ENCODE measurements around the gene OCA2. TPM values are rescaled to one million over a fixed set of nuclear protein-coding genes. Genes with fewer than 3 reads are reported as not detected.

OCA2 gene
- total RNA-seq, 2 experiments from 2014 or later: not detected

DNA sequence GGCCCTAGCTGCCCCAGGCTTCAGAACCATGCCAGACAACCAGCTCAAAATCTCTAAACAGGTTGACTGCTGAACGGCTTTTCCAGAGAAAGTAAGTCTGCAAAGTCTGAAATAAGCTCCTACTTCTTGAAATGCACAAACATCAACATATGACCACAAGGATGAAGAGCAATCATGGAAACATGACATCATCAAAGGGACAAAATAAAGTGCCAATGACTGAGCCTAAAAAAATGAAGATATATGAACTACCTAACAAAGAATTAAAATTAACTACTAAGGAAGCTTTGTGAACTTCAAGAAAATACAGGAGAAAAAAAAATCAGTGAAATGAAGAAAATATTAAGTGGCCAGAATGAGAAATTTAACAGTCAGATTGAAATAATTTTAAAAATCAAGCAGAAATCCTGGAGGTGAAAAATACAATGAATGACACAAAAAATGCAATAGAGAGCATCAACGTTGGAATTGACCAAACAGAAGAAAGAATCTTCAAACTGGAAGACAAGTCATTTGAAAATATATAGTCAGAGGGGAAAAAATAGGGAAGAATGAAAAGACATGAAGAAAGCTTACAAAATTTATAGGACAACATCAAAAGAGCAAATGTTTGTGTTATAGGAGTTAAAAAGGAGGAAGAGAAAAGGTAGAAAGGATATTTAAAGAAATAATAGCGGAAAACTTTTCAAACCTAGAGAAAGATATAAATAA, 364.2 kb downstream of the OCA2 start:
- Histone ChIP-seq H3K4me1 (ENCODE audit: insufficient read depth, low read length, poor library complexity, severe bottlenecking) (no peaks in the 10 kb centered on the region), H3K36me3 (ENCODE audit: insufficient read depth, low read length) (no peaks in the 10 kb centered on the region), H3K9me2 (ENCODE audit: insufficient read depth, low read length) (no peaks in the 10 kb centered on the region), H2AFZ (ENCODE audit: low read length) (no peak overlapping the region), H3K79me2 (ENCODE audit: insufficient read depth, low read depth, low read length) (no peaks in the 10 kb centered on the region), H3K4me2 (ENCODE audit: low read length) (no peak overlapping the region), H3K4me3 (ENCODE audit: low read depth, low read length, poor library complexity, severe bottlenecking) (no peak overlapping the region), H4K20me1 (ENCODE audit: insufficient read depth, low read length) (no peaks in the 10 kb centered on the region), H3K9me3 (ENCODE audit: low read length) (peaks cover 12% of the 10 kb centered on the region; the same call in 1 of the 2 replicates), H3K27ac (ENCODE audit: low read depth, low read length, poor library complexity, severe bottlenecking) (no peak overlapping the region)
- no TSS peak for BruUV-seq (replicated peaks)
- DNase-seq (ENCODE audit: low spot score): no peak
- ChIA-PET CTCF (ENCODE audit: unreplicated experiment) (no interaction called here), POLR2A (interaction anchor here (0.7 kb wide), 1 partner anchor 1134 kb away, joined by 3 read pairs; no protein-coding TSS in a partner anchor)
- TF ChIP-seq, protein P1, sequence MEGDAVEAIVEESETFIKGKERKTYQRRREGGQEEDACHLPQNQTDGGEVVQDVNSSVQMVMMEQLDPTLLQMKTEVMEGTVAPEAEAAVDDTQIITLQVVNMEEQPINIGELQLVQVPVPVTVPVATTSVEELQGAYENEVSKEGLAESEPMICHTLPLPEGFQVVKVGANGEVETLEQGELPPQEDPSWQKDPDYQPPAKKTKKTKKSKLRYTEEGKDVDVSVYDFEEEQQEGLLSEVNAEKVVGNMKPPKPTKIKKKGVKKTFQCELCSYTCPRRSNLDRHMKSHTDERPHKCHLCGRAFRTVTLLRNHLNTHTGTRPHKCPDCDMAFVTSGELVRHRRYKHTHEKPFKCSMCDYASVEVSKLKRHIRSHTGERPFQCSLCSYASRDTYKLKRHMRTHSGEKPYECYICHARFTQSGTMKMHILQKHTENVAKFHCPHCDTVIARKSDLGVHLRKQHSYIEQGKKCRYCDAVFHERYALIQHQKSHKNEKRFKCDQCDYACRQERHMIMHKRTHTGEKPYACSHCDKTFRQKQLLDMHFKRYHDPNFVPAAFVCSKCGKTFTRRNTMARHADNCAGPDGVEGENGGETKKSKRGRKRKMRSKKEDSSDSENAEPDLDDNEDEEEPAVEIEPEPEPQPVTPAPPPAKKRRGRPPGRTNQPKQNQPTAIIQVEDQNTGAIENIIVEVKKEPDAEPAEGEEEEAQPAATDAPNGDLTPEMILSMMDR (conservative IDR thresholded peaks at IDR 0.05; ENCODE audit: low read length): no peak
- no peak for TF ChIP-seq EZH2phosphoT487 (IDR thresholded peaks at IDR 0.05; ENCODE audit: borderline replicate concordance, low read depth, low read length)
- intact Hi-C loops (cut with micrococcal nuclease; ENCODE audit: unreplicated experiment): no loop called here

DNA sequence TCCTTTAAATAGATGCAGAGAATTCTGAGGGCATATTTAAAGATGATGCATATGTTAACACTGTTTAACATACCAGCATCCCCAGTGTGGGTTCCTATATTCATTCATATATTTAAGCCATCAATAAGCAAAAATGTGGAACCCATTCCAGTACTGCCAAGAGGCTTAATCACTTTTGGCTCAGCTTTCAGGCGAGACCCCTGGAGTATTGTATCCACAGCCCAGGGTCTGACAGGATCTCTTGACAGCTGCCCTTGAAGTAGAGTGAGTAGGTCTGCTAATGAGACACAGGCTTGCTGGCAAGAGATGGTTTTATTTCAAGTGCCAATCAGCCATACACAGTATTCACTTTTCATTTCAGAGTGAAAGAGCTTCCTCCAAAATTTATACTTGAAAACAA, 367.3 kb downstream of the OCA2 start:
- Histone ChIP-seq H3K9me3 (ENCODE audit: low read length) (peaks cover 12% of the 10 kb centered on the region; the same call in 1 of the 2 replicates), H3K27ac (ENCODE audit: low read depth, low read length, poor library complexity, severe bottlenecking) (no peak overlapping the region), H4K20me1 (ENCODE audit: insufficient read depth, low read length) (no peaks in the 10 kb centered on the region), H3K79me2 (ENCODE audit: insufficient read depth, low read depth, low read length) (no peaks in the 10 kb centered on the region), H3K4me1 (ENCODE audit: insufficient read depth, low read length, poor library complexity, severe bottlenecking) (no peaks in the 10 kb centered on the region), H3K9me2 (ENCODE audit: insufficient read depth, low read length) (no peaks in the 10 kb centered on the region), H3K4me2 (ENCODE audit: low read length) (no peak overlapping the region), H3K4me3 (ENCODE audit: low read depth, low read length, poor library complexity, severe bottlenecking) (no peak overlapping the region), H2AFZ (ENCODE audit: low read length) (no peak overlapping the region), H3K36me3 (ENCODE audit: insufficient read depth, low read length) (no peaks in the 10 kb centered on the region)
- no TSS peak for BruUV-seq (replicated peaks)
- ChIA-PET POLR2A (no interaction called here), CTCF (ENCODE audit: unreplicated experiment) (no interaction called here)
- DNase-seq (ENCODE audit: low spot score): no peak
- no peak for TF ChIP-seq EZH2phosphoT487 (IDR thresholded peaks at IDR 0.05; ENCODE audit: borderline replicate concordance, low read depth, low read length)
- TF ChIP-seq, protein P1 (conservative IDR thresholded peaks at IDR 0.05; ENCODE audit: low read length): no peak
- intact Hi-C loops (cut with micrococcal nuclease; ENCODE audit: unreplicated experiment): no loop called here

DNA sequence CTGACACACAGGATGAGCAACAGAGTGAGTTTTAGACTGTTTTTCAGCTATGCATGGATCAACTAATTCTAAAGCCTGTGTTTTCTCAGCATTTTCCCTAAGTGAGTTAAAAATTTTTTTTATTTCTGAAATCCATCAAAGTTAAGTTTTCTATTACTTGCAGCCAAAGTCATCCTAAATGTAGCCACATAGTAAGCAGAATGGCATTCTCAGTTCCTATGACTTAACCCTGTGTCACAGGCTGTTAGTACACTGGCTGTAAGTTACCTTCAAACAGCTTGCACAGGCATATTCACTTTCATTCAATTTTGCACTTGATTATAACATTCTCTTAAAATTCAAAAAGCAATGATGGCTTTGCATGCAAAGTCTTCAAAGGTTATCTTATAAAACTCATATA, 368.2 kb downstream of the OCA2 start:
- Histone ChIP-seq H3K4me2 (ENCODE audit: low read length) (no peak overlapping the region), H3K4me1 (ENCODE audit: insufficient read depth, low read length, poor library complexity, severe bottlenecking) (no peaks in the 10 kb centered on the region), H4K20me1 (ENCODE audit: insufficient read depth, low read length) (no peaks in the 10 kb centered on the region), H3K27ac (ENCODE audit: low read depth, low read length, poor library complexity, severe bottlenecking) (no peak overlapping the region), H3K4me3 (ENCODE audit: low read depth, low read length, poor library complexity, severe bottlenecking) (no peak overlapping the region), H3K9me2 (ENCODE audit: insufficient read depth, low read length) (no peaks in the 10 kb centered on the region), H2AFZ (ENCODE audit: low read length) (no peak overlapping the region), H3K36me3 (ENCODE audit: insufficient read depth, low read length) (no peaks in the 10 kb centered on the region), H3K79me2 (ENCODE audit: insufficient read depth, low read depth, low read length) (no peaks in the 10 kb centered on the region), H3K9me3 (ENCODE audit: low read length) (peaks cover 12% of the 10 kb centered on the region; the same call in 1 of the 2 replicates)
- no peak for DNase-seq (ENCODE audit: low spot score)
- BruUV-seq (replicated peaks): no TSS peak
- intact Hi-C loops (cut with micrococcal nuclease; ENCODE audit: unreplicated experiment): no loop called here
- POLR2A ChIA-PET: no interaction called here
- TF ChIP-seq EZH2phosphoT487 (IDR thresholded peaks at IDR 0.05; ENCODE audit: borderline replicate concordance, low read depth, low read length): no peak
- TF ChIP-seq, protein P1 (conservative IDR thresholded peaks at IDR 0.05; ENCODE audit: low read length): no peak
- CTCF ChIA-PET (ENCODE audit: unreplicated experiment): no interaction called here
